H1 (cell line): ENCODE measurements around the gene FAM9B. TPM values are rescaled to one million over a fixed set of nuclear protein-coding genes. Genes with fewer than 3 reads are reported as not detected.

Source experiments
- CTCF ChIA-PET: fragments of 300-600 bp; sonication (Branson Sonifier 250); formaldehyde crosslinking; loops from one replicate; lab custom pipeline; 2021; ENCODE audit not compliant: partially characterized antibody; lab: Charles Lee
- POLR2A ChIA-PET: fragments of 300-600 bp; sonication (Branson Sonifier 250); formaldehyde crosslinking; loops from one replicate; lab custom pipeline; 2021; ENCODE audit warnings: inconsistent platforms; ENCODE audit not compliant: partially characterized antibody; lab: Charles Lee
- DNase-seq, 2 experiments: peaks; one replicate each; pipeline versions ENCODE4 v3.0.0 to v3.0.0-alpha.2; 2010 to 2022; ENCODE audit warnings: low spot score in 2 of 2, low read depth in 1 of 2, mixed read lengths in 1 of 2
- FAIRE-seq: peaks from 2 replicates; lab custom pipeline; 2011; peaks lifted over from hg19 to GRCh38; lab: Jason Lieb, UNC
- H2AFZ ChIP-seq: 2 replicates; pipeline ENCODE4 v1.8.1; 2012; ENCODE audit warnings: low read length, inconsistent platforms
- H2AK5ac ChIP-seq: 2 replicates; pipeline ENCODE4 v1.6.1; 2013; ENCODE audit warnings: low read depth, low read length
- H2BK120ac ChIP-seq: replicated peaks from 2 replicates; pipeline ENCODE3; 2013; ENCODE audit warnings: low read depth, low read length, inconsistent platforms
- H2BK12ac ChIP-seq: 2 replicates; pipeline ENCODE4 v1.6.1; 2013; ENCODE audit warnings: low read depth, low read length
- H2BK15ac ChIP-seq: 2 replicates; pipeline ENCODE4 v1.6.1; 2013; ENCODE audit warnings: low read length
- H2BK20ac ChIP-seq: 2 replicates; pipeline ENCODE4 v1.6.1; 2013; ENCODE audit warnings: low read length
- H2BK5ac ChIP-seq: 2 replicates; pipeline ENCODE4 v1.6.1; 2013; ENCODE audit warnings: low read depth, low read length
- H3K14ac ChIP-seq: 2 replicates; pipeline ENCODE4 v1.6.1; 2013; ENCODE audit warnings: inconsistent platforms; ENCODE audit not compliant: insufficient read length
- H3K18ac ChIP-seq: 2 replicates; pipeline ENCODE4 v1.6.1; 2013; ENCODE audit warnings: low read length; ENCODE audit errors: extremely low read depth
- H3K23ac ChIP-seq: 2 replicates; pipeline ENCODE4 v1.6.1; 2013; ENCODE audit warnings: inconsistent platforms; ENCODE audit not compliant: insufficient read length
- H3K23me2 ChIP-seq: 2 replicates; pipeline ENCODE4 v1.6.1; 2013; ENCODE audit warnings: low read depth, low read length
- H3K27ac ChIP-seq: 2 replicates; pipeline ENCODE4 v1.6.1; 2011; ENCODE audit warnings: low read depth, low read length, inconsistent platforms
- H3K27me3 ChIP-seq, 4 experiments: replicated peaks in 1 of 4; 1 replicate in 1 of 4; 2 replicates in 3 of 4; pipeline versions ENCODE4 v1.6.1 to v1.8.1; 2011 to 2013; ENCODE audit warnings: low read length in 3 of 4, mild to moderate bottlenecking in 3 of 4, inconsistent platforms in 2 of 4, mixed read lengths in 2 of 4, moderate library complexity in 1 of 4; ENCODE audit not compliant: control insufficient read depth in 3 of 4, insufficient read depth in 3 of 4; ENCODE audit errors: extremely low read depth in 1 of 4
- H3K36me3 ChIP-seq, 4 experiments: 2 replicates each; pipeline versions ENCODE4 v1.6.1 to v1.8.1; 2011 to 2013; ENCODE audit warnings: mild to moderate bottlenecking in 4 of 4, low read length in 3 of 4, moderate library complexity in 2 of 4, control low read depth in 1 of 4, inconsistent platforms in 1 of 4; ENCODE audit not compliant: insufficient read depth in 4 of 4, control insufficient read depth in 2 of 4
- H3K4ac ChIP-seq: replicated peaks from 2 replicates; pipeline ENCODE3; 2013; ENCODE audit warnings: low read length, low read depth, mixed read lengths, inconsistent platforms; ENCODE audit not compliant: insufficient read length
- H3K4me1 ChIP-seq, 4 experiments: replicated peaks in 1 of 4; 1 replicate in 1 of 4; 2 replicates in 3 of 4; pipeline versions ENCODE4 v1.6.1 to v1.8.1; 2011 to 2013; ENCODE audit warnings: low read length in 3 of 4, inconsistent platforms in 2 of 4, mixed read lengths in 1 of 4; ENCODE audit not compliant: insufficient read depth in 4 of 4, control insufficient read depth in 3 of 4
- H3K4me2 ChIP-seq, 2 experiments: 2 replicates each; pipeline versions ENCODE4 v1.6.1 to v1.8.1; 2011 to 2013; ENCODE audit warnings: low read depth in 2 of 2, low read length in 2 of 2, control low read depth in 1 of 2, inconsistent platforms in 1 of 2, mild to moderate bottlenecking in 1 of 2; ENCODE audit not compliant: insufficient read depth in 1 of 2
- H3K4me3 ChIP-seq, 4 experiments: fragments of 200-600, 300-600 bp in 1 of 4; sonication (generic), shearing (Covaris generic), sonication (Bioruptor Twin) in 1 of 4; 2 replicates each; pipeline versions ENCODE4 v1.5.1 to v1.8.1; 2011 to 2016; ENCODE audit warnings: low read length in 4 of 4, low read depth in 3 of 4, control low read depth in 2 of 4, inconsistent platforms in 2 of 4, mild to moderate bottlenecking in 2 of 4, mixed read lengths in 1 of 4, moderate library complexity in 1 of 4; ENCODE audit not compliant: insufficient read depth in 2 of 4; ENCODE audit errors: extremely low read depth in 1 of 4
- H3K56ac ChIP-seq: replicated peaks from 2 replicates; pipeline ENCODE3; 2013; ENCODE audit warnings: low read depth, mild to moderate bottlenecking, mixed read lengths, low read length, inconsistent platforms; ENCODE audit not compliant: insufficient read length
- H3K79me1 ChIP-seq: 2 replicates; pipeline ENCODE4 v1.6.1; 2013; ENCODE audit warnings: low read depth, low read length, control low read depth
- H3K79me2 ChIP-seq, 2 experiments: 2 replicates each; pipeline versions ENCODE4 v1.6.1 to v1.8.1; 2012 to 2013; ENCODE audit warnings: low read length in 2 of 2, mild to moderate bottlenecking in 2 of 2, inconsistent platforms in 1 of 2; ENCODE audit not compliant: insufficient read depth in 2 of 2, control insufficient read depth in 1 of 2
- H3K9ac ChIP-seq, 4 experiments: replicated peaks in 1 of 4; 1 replicate in 1 of 4; 2 replicates in 3 of 4; pipeline versions ENCODE4 v1.6.1 to v1.8.1; 2011 to 2013; ENCODE audit warnings: low read depth in 3 of 4, low read length in 3 of 4, control low read depth in 2 of 4, mild to moderate bottlenecking in 2 of 4, moderate library complexity in 2 of 4, inconsistent platforms in 1 of 4; ENCODE audit errors: extremely low read depth in 1 of 4
- H3K9me3 ChIP-seq, 2 experiments: 2 replicates each; pipeline versions ENCODE4 v1.6.1 to v1.8.1; 2012 to 2013; ENCODE audit warnings: mild to moderate bottlenecking in 2 of 2, moderate library complexity in 2 of 2, control low read depth in 1 of 2, inconsistent platforms in 1 of 2, low read depth in 1 of 2, low read length in 1 of 2, mixed read lengths in 1 of 2; ENCODE audit not compliant: insufficient read depth in 2 of 2
- H4K20me1 ChIP-seq, 2 experiments: replicated peaks in 1 of 2; 2 replicates each; pipeline versions ENCODE3 to v1.8.1; 2011 to 2013; ENCODE audit warnings: inconsistent platforms in 2 of 2, low read length in 2 of 2, mild to moderate bottlenecking in 1 of 2; ENCODE audit not compliant: insufficient read depth in 2 of 2, control insufficient read depth in 1 of 2
- H4K5ac ChIP-seq: 2 replicates; pipeline ENCODE4 v1.6.1; 2013; ENCODE audit warnings: low read length, low read depth, mixed read lengths, inconsistent platforms; ENCODE audit not compliant: insufficient read length
- H4K8ac ChIP-seq: 2 replicates; pipeline ENCODE4 v1.8.0; 2013; ENCODE audit warnings: mild to moderate bottlenecking, moderate library complexity, low read length, inconsistent platforms; ENCODE audit not compliant: insufficient read depth; ENCODE audit errors: extremely low read depth
- H4K91ac ChIP-seq: replicated peaks from 2 replicates; pipeline ENCODE3; 2013; ENCODE audit warnings: low read length, mixed read lengths, inconsistent platforms; ENCODE audit not compliant: insufficient read length
- EP300 ChIP-seq, 2 experiments: IDR thresholded peaks; 1 replicate in 1 of 2; 2 replicates in 1 of 2; pipeline ENCODE4 v1.6.1; 2011 to 2012; ENCODE audit warnings: low read depth in 2 of 2, low read length in 2 of 2, mild to moderate bottlenecking in 2 of 2, borderline replicate concordance in 1 of 2, inconsistent platforms in 1 of 2, moderate library complexity in 1 of 2
- JUN ChIP-seq: IDR thresholded peaks from 2 replicates; pipeline ENCODE4 v1.6.1; 2011; ENCODE audit warnings: low read depth, mild to moderate bottlenecking, improper control_type of control experiment, low read length
- KDM1A ChIP-seq: fragments of 200-600, 300-600 bp; sonication (generic); IDR thresholded peaks from 2 replicates; pipeline ENCODE4 v1.7.1; 2016; ENCODE audit warnings: mild to moderate bottlenecking, low read length, borderline replicate concordance
- MAFK ChIP-seq: IDR thresholded peaks from 2 replicates; pipeline ENCODE4 v1.6.1; 2012; ENCODE audit warnings: low read depth, mild to moderate bottlenecking, improper control_type of control experiment, low read length
- NANOG ChIP-seq: IDR thresholded peaks from 2 replicates; pipeline ENCODE4 v1.6.1; 2011; ENCODE audit warnings: low read length, low read depth, mild to moderate bottlenecking, inconsistent platforms; ENCODE audit not compliant: insufficient read depth, poor library complexity, severe bottlenecking
- RAD21 ChIP-seq, 2 experiments: IDR thresholded peaks in 1 of 2; conservative IDR thresholded peaks in 1 of 2; 2 replicates each; pipeline ENCODE4 v1.6.1; 2011; ENCODE audit warnings: low read depth in 2 of 2, low read length in 2 of 2, improper control_type of control experiment in 1 of 2, inconsistent platforms in 1 of 2, mild to moderate bottlenecking in 1 of 2, moderate library complexity in 1 of 2
- RFX5 ChIP-seq: IDR thresholded peaks from 2 replicates; pipeline ENCODE4 v1.6.1; 2011; ENCODE audit warnings: low read depth, low read length, improper control_type of control experiment, borderline replicate concordance
- RNF2 ChIP-seq: fragments of 200-900, 300-1000 bp; sonication (generic); IDR thresholded peaks from 2 replicates; pipeline ENCODE4 v1.7.1; 2016; ENCODE audit warnings: borderline replicate concordance, low read depth, mild to moderate bottlenecking, antibody characterized with exemption, low read length; ENCODE audit not compliant: poor library complexity, severe bottlenecking; ENCODE audit errors: missing control alignments
- TAF7 ChIP-seq: optimal IDR thresholded peaks from 2 replicates; pipeline ENCODE3; 2011; ENCODE audit warnings: low read depth, mild to moderate bottlenecking, inconsistent platforms, low read length, moderate library complexity, borderline replicate concordance
- WGBS, 2 experiments: shearing (Covaris generic) in 1 of 2; methylation state at CpG; one replicate each; pipeline versions ENCODE4 v1.1.6 to v1.1.7; 2013 to 2015; ENCODE audit warnings: low lambda C conversion rate in 2 of 2, mixed read lengths in 2 of 2, inconsistent platforms in 1 of 2, low coverage in 1 of 2, missing lambda C conversion rate in 1 of 2; ENCODE audit not compliant: insufficient replicate concordance in 2 of 2, insufficient coverage in 1 of 2, insufficient read length in 1 of 2; ENCODE audit errors: extremely low coverage in 1 of 2, missing lambda C conversion rate in 1 of 2; 5-methylcytosine and 5-hydroxymethylcytosine counted together
- polyA plus RNA-seq, 7 experiments: library from polyadenylated mRNA; depleted of rRNA in 3 of 7; stranded (reverse) in 5 of 7; unstranded in 2 of 7; fragments of >200 nt in 5 of 7; fragments of 200-250 nt in 2 of 7; gene quantifications; 1 replicate in 5 of 7; 2 replicates in 1 of 7; 4 replicates in 1 of 7; pipeline versions ENCODE4 v1.2.1 to v1.2.3, GENCODE V29; 2011 to 2013; ENCODE audit warnings: missing spikeins in 2 of 7, mixed read lengths in 2 of 7
- total RNA-seq: library from RNA; stranded (reverse); fragmentation: NEBNext Ultra II Directional; extraction: Animal tissue kit (Norgen Biotek cat#: 25700); gene quantifications from 2 replicates; pipeline ENCODE4 v1.2.1, GENCODE V29; 2021

FAM9B gene
- total and polyA plus RNA-seq, 2 of the 8 experiments (the other 6 are each of a cell fraction or from before 2014, with no cell fraction given): not detected

GRCh38 chrX:9038244-9038643, 4.3 kb upstream of the FAM9B start:
- H3K4me2 ChIP-seq: no peak overlapping the region
- H3K36me3 ChIP-seq: no peaks in the 10 kb centered on the region
- H4K91ac ChIP-seq: no peak overlapping the region
- FAIRE-seq (no peak), DNase-seq (no peak)
- ChIA-PET POLR2A (no interaction called here), CTCF (no interaction called here)
- H3K27ac ChIP-seq: no peak overlapping the region
- H3K4ac ChIP-seq: no peak overlapping the region
- H3K4me3 ChIP-seq: no peak overlapping the region
- no peak overlapping the region for H2BK12ac ChIP-seq
- no peak overlapping the region for H2AFZ ChIP-seq
- H4K8ac ChIP-seq: no peak overlapping the region
- no peak overlapping the region for H2BK5ac ChIP-seq
- H3K9ac ChIP-seq: no peak overlapping the region
- no peaks in the 10 kb centered on the region for H3K79me2 ChIP-seq
- no peak overlapping the region for H3K23ac ChIP-seq
- no peak overlapping the region for H2BK20ac ChIP-seq
- no peaks in the 10 kb centered on the region for H4K20me1 ChIP-seq
- H2BK120ac ChIP-seq: no peak overlapping the region
- no peaks in the 10 kb centered on the region for H3K4me1 ChIP-seq
- H3K23me2 ChIP-seq: no peaks in the 10 kb centered on the region
- H3K79me1 ChIP-seq: no peaks in the 10 kb centered on the region
- no peaks in the 10 kb centered on the region for H3K27me3 ChIP-seq
- H2BK15ac ChIP-seq: no peak overlapping the region
- H4K5ac ChIP-seq: no peak overlapping the region
- H2AK5ac ChIP-seq: no peak overlapping the region
- H3K14ac ChIP-seq: no peak overlapping the region
- no peaks in the 10 kb centered on the region for H3K9me3 ChIP-seq
- H3K18ac ChIP-seq: no peak overlapping the region
- H3K56ac ChIP-seq: no peak overlapping the region
- 96% methylated on average over 4 of the region's 4 CpGs; no CpG with 5 or more reads in 1 of the 2 experiments for WGBS, 2 experiments
- TF ChIP-seq TAF7 (no peak), RAD21 (IDR thresholded peaks at IDR 0.05 in 1 of 2, conservative IDR thresholded peaks at IDR 0.05 in 1 of 2; ENCODE audit: low read depth in 2 of 2, low read length in 2 of 2) (no peak), MAFK (no peak), RFX5 (no peak), NANOG (no peak), EP300 (IDR thresholded peaks at IDR 0.05; ENCODE audit: borderline replicate concordance in 1 of 2, low read depth in 2 of 2, low read length in 2 of 2) (no peak), RNF2 (no peak), JUN (no peak), KDM1A (no peak)
